Endothelial cell (in vitro differentiated cells): ENCODE results near the gene PSMD13. TPM values are rescaled to one million over a fixed set of nuclear protein-coding genes. Genes with fewer than 3 reads are reported as not detected.

Source experiments
- DNase-seq: peaks from one replicate; pipeline ENCODE4 v3.0.0; 2021; ENCODE audit warnings: low spot score
- H3K27ac Mint-ChIP-seq: one replicate; pipeline ENCODE4 v1.8.0; 2021; ENCODE audit warnings: mixed read lengths, inconsistent platforms; ENCODE audit not compliant: unreplicated experiment
- H3K27me3 Mint-ChIP-seq: one replicate; pipeline ENCODE4 v1.8.0; 2021; ENCODE audit warnings: mild to moderate bottlenecking, moderate library complexity, mixed read lengths, inconsistent platforms; ENCODE audit not compliant: unreplicated experiment
- H3K36me3 Mint-ChIP-seq: one replicate; pipeline ENCODE4 v1.8.0; 2021; ENCODE audit warnings: mild to moderate bottlenecking, low read depth, mixed read lengths, inconsistent platforms; ENCODE audit not compliant: unreplicated experiment
- H3K4me1 Mint-ChIP-seq: one replicate; pipeline ENCODE4 v1.8.0; 2021; ENCODE audit warnings: mild to moderate bottlenecking, mixed read lengths, inconsistent platforms; ENCODE audit not compliant: unreplicated experiment
- H3K4me3 Mint-ChIP-seq: one replicate; pipeline ENCODE4 v1.8.0; 2021; ENCODE audit warnings: mild to moderate bottlenecking, mixed read lengths, inconsistent platforms; ENCODE audit not compliant: unreplicated experiment
- H3K9me3 Mint-ChIP-seq: one replicate; pipeline ENCODE4 v1.8.0; 2021; ENCODE audit warnings: mixed read lengths, inconsistent platforms; ENCODE audit not compliant: unreplicated experiment
- total RNA-seq: library from RNA; stranded (reverse); fragmentation: NEBNext Ultra II Directional; extraction: Animal tissue kit (Norgen Biotek cat#: 25700); gene quantifications from one replicate; pipeline ENCODE4 v1.2.1, GENCODE V29; 2021; ENCODE audit not compliant: unreplicated experiment
- TF ChIP-seq, protein P1 (sequence below): fragments of 200-600 bp; sonication (generic); IDR thresholded peaks from one replicate; pipeline ENCODE4 v1.5.0; 2021; ENCODE audit warnings: antibody characterized with exemption; ENCODE audit not compliant: unreplicated experiment

PSMD13 gene
- total RNA-seq, 1 donor from 2014 or later, result 189 TPM

DNA sequence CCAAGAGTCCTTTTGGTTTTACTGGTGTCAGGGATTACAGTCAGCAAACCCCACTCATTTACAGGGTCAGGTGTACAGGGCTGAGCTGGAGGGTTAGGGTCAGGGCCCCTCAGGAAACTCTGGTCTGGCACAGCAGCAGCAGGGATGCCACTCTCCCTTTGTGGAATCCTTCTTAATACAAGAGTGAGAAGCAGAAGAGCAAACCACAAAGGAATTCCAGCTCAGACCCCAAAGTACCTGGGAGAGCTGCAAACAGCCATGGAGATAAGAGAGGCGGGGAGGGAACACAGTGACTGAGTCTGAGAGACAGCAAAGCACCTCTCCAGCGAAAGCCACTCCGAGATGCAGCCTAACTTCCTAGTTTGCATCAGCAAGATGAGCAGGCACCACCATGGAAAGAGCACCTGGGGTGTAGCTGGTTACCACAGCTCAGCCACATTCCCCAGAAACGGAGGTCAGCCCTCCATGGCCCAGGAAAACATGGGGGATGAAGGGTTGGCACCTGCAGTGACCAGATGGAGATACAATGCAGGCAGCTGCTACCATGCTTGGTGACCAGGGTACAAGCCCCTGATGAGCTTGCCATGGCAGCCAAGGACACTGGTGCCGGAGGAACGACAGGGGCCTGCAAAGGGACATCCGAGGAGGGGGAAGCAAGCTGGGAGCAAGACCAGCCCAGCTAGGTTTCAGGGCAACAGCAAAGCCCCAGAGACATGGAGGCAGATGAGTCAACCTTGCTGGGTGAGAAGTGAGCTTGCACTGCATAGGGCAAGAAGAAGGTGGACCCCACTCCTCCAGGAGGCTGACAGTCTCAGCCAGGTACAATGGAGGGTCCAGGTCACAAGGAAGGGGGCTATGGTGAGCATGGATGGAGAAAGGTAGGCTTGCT is 33.5 kb upstream of the PSMD13 start:
- Mint-ChIP-seq H3K36me3 (peaks cover 13% of the 10 kb centered on the region), H3K9me3 (no peaks in the 10 kb centered on the region), H3K27ac (peak overlapping the region; percentile 98), H3K27me3 (peaks cover 19% of the 10 kb centered on the region), H3K4me3 (peak overlapping the region; percentile 76), H3K4me1 (peaks cover 49% of the 10 kb centered on the region)
- TF ChIP-seq, protein P1, sequence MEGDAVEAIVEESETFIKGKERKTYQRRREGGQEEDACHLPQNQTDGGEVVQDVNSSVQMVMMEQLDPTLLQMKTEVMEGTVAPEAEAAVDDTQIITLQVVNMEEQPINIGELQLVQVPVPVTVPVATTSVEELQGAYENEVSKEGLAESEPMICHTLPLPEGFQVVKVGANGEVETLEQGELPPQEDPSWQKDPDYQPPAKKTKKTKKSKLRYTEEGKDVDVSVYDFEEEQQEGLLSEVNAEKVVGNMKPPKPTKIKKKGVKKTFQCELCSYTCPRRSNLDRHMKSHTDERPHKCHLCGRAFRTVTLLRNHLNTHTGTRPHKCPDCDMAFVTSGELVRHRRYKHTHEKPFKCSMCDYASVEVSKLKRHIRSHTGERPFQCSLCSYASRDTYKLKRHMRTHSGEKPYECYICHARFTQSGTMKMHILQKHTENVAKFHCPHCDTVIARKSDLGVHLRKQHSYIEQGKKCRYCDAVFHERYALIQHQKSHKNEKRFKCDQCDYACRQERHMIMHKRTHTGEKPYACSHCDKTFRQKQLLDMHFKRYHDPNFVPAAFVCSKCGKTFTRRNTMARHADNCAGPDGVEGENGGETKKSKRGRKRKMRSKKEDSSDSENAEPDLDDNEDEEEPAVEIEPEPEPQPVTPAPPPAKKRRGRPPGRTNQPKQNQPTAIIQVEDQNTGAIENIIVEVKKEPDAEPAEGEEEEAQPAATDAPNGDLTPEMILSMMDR, result no peak
- no peak for DNase-seq

DNA sequence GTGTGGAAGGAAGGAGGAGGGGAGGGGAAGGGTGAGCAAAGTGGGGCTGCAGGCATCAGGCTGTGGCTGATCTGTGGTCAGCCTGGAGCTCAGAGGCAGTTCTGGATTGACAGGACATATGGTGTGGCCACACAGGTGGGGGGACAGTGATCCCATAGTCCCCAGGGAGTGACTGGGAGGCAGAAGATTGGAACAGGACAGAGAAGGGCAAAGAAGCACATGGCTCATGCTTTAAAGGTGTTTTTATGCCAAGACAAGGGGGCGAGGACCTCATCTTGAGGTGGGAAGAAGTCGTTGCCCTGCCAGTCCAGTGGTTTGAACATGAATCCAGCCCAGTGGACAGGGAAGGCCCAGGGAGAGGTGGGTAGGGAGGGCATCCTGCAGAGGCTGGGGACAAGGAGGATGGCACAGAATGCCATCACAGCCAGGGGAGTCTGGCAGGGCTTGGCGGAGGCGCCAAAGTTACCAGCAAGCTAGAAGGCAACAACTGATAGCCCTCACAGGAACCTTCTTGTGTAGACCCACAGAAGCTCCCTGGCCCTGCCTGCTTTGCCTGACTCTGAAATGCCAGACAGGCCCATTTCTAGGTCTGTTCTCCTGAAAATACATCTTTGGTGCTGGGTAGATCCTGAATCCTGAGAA is 32.7 kb upstream of the PSMD13 start:
- H3K9me3 Mint-ChIP-seq, result no peaks in the 10 kb centered on the region
- peaks cover 13% of the 10 kb centered on the region for H3K36me3 Mint-ChIP-seq
- peak overlapping the region; percentile 57 for H3K27ac Mint-ChIP-seq
- peaks cover 50% of the 10 kb centered on the region for H3K4me1 Mint-ChIP-seq
- TF ChIP-seq, protein P1, result no peak
- peaks cover 20% of the 10 kb centered on the region for H3K27me3 Mint-ChIP-seq
- peak overlapping the region; percentile 76 for H3K4me3 Mint-ChIP-seq
- DNase-seq, result no peak

DNA sequence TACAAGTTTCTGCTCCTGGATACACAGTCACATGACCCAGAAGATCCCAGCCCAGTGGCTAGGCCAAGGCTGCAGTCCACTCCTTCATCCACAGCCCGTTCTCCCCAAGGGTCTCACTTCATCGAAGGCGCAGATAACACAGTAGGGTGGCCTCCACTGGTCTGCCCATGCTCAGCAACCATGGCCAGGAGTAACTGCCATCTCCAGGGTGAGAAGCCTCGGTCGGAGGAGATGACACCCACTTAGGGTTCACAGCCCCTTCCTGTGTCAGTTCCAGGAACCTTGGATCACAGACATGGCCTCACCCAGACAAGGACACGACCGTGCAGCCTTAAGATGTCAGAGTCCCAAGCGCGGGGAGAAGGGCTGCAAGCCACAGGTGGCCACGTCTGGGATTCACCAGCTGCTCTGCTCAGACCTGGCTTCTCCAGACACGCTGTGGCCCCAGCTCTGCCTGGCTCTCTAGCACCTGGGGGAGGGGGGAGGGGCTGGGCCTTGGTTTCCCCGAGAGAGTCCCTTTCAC is 32.1 kb upstream of the PSMD13 start:
- TF ChIP-seq, protein P1, result no peak
- no peak overlapping the region for H3K4me3 Mint-ChIP-seq
- no peaks in the 10 kb centered on the region for H3K9me3 Mint-ChIP-seq
- peaks cover 51% of the 10 kb centered on the region for H3K4me1 Mint-ChIP-seq
- DNase-seq, result no peak
- no peak overlapping the region for H3K27ac Mint-ChIP-seq
- H3K27me3 Mint-ChIP-seq, result peaks cover 20% of the 10 kb centered on the region
- H3K36me3 Mint-ChIP-seq, result peaks cover 13% of the 10 kb centered on the region

DNA sequence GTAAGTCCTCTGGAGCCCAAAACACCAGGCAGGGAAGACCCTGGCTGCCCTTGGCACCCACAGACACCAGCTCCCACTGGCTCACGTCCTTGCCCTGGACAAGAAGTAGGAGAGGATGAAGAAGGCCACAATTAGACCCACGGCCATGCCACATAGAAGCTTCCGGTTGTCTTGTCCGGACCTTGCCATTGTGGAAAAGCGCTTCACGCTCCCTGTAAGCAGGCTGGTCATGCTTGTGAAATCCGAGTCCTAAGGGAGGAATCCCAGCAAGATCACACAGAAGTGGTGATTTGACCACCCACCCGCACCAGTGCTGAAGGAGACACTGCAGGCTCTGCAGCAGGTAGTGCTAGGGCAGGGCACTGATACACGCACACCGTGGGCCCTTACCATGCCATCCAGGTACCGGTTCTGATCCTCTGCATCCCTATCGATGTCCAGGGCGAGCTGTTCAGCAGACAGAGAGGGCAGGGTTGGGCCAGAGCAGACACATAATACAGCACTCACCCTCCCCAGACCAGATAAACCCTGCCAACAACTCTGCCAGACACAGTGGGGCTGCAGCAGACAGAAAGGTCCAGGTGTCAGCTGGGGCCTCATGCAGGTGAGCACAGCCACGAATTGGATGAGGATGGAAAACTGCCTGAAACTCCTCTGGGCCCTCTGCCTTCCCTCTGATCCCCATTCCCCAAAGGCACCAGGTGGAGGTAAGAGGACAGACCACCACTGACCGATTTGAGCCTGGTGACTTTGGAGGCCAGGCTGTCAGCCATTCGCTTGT is 31.4 kb upstream of the PSMD13 start:
- Mint-ChIP-seq H3K9me3 (no peaks in the 10 kb centered on the region), H3K36me3 (peaks cover 13% of the 10 kb centered on the region), H3K27me3 (peaks cover 23% of the 10 kb centered on the region), H3K27ac (no peak overlapping the region), H3K4me1 (peaks cover 56% of the 10 kb centered on the region), H3K4me3 (peak overlapping the region; percentile 97)
- peak; percentile 1 for DNase-seq
- TF ChIP-seq, protein P1, result no peak
